GM10266 (cell line): Measurements from ENCODE around the gene TARP.
"Not testable (repeated sequence)": the region's sequence is repeated elsewhere in the genome, so short reads cannot be mapped to it uniquely, and the experiment has no call there.

Experiments
- DNase-seq: peaks from one replicate; pipeline ENCODE4 v3.0.0; 2012; ENCODE audit errors: extremely low spot score
- TF ChIP-seq, protein P1 (sequence below): IDR thresholded peaks from 2 replicates; pipeline ENCODE4 v1.5.1; 2012; ENCODE audit warnings: mild to moderate bottlenecking, low read depth; ENCODE audit not compliant: control insufficient read depth, insufficient read depth; ENCODE audit errors: missing control alignments

Gene TARP

GRCh38 chr7:38235606-38236005 lies 37.8 kb downstream of the TARP start:
- TF ChIP-seq, protein P1, sequence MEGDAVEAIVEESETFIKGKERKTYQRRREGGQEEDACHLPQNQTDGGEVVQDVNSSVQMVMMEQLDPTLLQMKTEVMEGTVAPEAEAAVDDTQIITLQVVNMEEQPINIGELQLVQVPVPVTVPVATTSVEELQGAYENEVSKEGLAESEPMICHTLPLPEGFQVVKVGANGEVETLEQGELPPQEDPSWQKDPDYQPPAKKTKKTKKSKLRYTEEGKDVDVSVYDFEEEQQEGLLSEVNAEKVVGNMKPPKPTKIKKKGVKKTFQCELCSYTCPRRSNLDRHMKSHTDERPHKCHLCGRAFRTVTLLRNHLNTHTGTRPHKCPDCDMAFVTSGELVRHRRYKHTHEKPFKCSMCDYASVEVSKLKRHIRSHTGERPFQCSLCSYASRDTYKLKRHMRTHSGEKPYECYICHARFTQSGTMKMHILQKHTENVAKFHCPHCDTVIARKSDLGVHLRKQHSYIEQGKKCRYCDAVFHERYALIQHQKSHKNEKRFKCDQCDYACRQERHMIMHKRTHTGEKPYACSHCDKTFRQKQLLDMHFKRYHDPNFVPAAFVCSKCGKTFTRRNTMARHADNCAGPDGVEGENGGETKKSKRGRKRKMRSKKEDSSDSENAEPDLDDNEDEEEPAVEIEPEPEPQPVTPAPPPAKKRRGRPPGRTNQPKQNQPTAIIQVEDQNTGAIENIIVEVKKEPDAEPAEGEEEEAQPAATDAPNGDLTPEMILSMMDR, result no peak

GRCh38 chr7:38234759-38235158 lies 38.7 kb downstream of the TARP start:
- DNase-seq, result not testable (repeated sequence)

More at GRCh38 chr7:38235606-38236005, 37.8 kb downstream of the TARP start:
- no peak for DNase-seq

GRCh38 chr7:38232502-38233366 lies 40.7 kb downstream of the TARP start:
- peak; percentile 57 for DNase-seq
- TF ChIP-seq, protein P1, result peak; percentile 14

DNA sequence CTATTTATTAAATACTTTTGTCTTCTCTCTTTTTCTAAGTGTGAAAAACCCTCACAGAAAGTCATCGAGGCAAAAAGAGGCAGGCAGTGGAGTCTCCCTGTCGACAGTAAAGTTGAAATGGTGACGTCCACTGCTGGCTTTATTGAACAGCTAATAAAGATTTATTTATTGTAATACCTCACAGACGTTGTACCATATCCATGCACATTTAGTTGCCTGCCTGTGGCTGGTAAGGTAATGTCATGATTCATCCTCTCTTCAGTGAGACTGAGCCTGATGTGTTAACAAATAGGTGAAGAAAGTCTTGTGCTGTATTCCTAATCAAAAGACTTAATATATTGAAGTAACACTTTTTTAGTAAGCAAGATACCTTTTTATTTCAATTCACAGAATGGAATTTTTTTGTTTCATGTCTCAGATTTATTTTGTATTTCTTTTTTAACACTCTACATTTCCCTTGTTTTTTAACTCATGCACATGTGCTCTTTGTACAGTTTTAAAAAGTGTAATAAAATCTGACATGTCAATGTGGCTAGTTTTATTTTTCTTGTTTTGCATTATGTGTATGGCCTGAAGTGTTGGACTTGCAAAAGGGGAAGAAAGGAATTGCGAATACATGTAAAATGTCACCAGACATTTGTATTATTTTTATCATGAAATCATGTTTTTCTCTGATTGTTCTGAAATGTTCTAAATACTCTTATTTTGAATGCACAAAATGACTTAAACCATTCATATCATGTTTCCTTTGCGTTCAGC lies 43.4 kb downstream of the TARP start:
- TF ChIP-seq, protein P1, result no peak
- no peak for DNase-seq

DNA sequence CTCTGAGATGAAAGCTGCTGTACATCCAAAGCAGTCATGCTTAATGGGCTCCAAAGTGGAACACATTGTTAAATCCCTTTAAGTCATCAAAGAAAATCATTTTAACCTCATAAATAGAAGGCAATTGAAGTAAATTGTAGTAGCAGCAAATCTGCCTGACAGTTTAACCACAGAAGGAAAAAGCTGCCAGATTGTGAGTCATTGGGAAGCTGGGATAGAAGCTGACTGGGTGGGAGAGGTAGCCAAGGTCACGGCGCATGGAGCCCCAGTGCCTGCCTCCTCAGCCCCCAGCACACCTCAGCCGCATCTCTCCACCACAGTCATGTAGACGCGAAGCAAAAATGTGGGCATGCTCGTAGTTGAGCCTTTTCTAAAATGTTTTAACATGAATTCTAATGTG lies 44.0 kb downstream of the TARP start:
- no peak for DNase-seq
- TF ChIP-seq, protein P1, result no peak

GRCh38 chr7:38224392-38224791 lies 49.0 kb downstream of the TARP start:
- TF ChIP-seq, protein P1, result no peak
- no peak for DNase-seq

DNA sequence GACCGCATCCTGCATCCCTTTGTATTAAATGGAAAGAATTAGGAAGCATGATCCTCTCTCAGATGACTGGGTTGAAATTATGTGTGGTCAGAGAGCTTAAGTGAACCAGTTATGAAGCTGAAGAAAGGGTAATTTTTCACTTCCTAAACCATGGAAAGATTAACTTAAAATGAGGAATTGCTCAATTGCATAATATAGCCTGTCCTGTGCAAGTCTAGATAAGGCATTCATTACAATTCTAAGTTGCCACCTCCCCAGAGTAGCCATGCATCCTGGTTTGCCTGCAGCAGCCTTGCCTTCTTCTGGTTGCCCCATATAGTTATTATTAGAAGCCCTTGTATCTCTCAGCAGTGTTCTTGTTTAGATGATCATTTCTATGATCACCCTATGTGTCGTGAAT lies 50.1 kb downstream of the TARP start:
- DNase-seq, result no peak
- TF ChIP-seq, protein P1, result no peak
